Cerebellar nuclear complex (tissue), 1 donor: ENCODE results near the gene TFCP2.
"Not testable (repeated sequence)": the region's sequence is repeated elsewhere in the genome, so short reads cannot be mapped to it uniquely, and the experiment has no call there.

Source experiments
- DNase-seq, 2 experiments: peaks; one replicate each; lab custom pipeline; 2025; lab: John Stamatoyannopoulos, UW

TFCP2 gene

DNA sequence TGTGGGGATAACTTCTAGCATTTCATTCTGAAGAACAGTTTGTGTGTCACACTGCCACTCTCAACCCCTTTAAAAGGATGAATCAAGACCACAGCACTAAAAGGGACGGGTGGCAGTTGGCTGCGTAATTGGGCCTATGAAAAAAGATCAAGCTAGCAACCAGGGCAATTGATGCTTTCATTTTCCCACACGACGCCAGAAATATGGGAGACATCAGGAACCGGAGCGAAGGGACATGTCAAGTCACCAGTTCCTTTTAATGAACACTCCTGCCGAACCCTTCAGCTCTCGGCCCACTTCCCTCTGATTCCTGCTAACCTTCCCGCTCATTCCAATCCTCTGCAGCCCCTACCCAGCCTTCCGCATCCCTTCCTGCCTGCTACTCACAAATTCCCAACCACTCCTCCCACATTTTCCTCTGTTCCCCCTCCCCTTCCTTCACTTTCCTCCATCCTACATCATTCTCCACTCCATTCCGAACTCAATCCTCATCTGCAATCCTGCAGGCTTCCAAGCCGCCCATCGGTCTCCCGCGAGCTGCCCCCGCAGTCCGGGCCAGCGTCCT is 90.3 kb downstream of the TFCP2 start:
- DNase-seq: no peak

DNA sequence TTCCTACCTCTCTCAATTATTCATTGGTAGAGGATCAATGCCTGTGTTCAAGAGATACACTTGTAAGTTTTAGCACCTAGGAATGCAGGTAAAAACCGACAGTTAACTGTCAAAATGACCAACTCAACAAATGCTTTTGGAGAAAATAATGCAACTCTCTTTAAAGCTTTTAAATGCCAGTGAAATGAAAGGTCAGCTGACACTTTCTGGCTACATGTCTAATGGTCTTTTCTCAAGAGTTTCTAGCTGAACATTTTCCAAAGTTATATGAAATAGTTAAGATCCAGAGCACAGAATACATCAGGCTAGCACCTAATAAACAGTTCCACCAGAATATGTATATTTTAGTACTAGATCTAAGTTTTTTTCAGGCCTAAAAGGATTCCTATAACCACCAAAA is 91.5 kb downstream of the TFCP2 start:
- DNase-seq: no peak

DNA sequence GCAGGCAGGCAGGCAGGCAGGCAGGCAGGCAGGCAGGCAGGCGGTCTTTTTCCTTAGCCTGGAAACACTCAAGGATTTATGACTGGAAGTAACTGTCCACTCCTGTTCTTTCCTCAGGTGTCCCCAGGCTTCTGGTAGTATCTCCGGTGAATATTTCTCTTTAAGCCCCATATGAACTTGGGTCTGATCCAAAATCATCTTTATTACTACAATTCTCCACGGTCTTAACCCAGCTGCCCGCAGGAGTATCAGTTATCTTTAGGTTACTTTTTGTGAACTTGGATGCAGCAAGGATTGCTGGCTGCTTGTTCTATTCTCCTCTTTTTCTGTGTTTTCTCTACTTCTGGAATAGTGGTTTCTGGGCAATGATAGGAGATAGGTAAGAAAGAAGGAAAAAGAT is 92.8 kb downstream of the TFCP2 start:
- no peak for DNase-seq

DNA sequence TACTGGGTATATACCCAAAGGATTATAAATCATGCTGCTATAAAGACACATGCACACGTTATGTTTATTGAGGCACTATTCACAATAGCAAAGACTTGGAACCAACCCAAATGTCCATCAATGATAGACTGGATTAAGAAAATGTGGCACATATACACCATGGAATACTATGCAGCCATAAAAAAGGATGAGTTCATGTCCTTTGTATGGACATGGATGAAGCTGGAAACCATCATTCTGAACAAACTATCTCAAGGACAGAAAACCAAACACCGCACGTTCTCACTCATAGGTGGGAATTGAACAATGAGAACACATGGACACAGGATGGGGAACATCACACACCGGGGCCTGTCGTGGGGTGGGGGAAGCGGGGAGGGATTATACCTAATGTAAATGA is 94.1 kb downstream of the TFCP2 start:
- not testable (repeated sequence) for DNase-seq

DNA sequence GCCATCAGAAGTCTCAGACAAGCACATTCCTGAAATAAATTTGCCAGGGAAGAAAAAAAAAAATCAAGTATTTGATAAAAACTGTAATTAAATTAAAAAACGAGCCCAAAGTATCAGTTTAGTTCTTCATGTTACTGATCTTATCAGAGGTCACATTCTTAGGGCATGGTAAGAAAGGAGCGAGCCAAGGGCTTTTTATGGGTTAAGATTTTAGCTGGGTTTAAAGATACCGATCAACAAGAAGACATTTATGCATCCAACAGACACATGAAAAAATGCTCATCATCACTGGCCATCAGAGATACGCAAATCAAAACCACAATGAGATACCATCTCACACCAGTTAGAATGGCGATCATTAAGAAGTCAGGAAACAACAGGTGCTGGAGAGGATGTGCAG is 94.6 kb downstream of the TFCP2 start:
- DNase-seq: not testable (repeated sequence)

DNA sequence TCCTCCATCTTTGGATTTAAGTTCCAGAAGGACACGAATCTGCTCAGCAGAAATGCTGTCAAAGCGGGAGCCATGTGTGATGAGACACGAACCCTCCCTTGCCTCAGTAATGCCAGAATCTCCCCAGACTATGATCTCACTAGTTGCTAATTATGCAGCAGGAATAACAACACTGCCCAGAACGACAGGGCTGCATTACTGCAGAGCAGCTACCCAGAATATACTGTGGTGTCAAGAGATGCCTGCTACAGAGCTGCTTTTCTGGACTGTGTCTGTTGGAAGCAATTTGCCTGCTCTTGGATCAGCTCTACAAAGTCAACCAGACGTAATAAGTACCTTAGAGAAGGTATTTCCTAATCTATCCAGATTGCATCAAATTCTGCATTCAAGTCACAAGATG is 95.0 kb downstream of the TFCP2 start:
- DNase-seq: no peak

DNA sequence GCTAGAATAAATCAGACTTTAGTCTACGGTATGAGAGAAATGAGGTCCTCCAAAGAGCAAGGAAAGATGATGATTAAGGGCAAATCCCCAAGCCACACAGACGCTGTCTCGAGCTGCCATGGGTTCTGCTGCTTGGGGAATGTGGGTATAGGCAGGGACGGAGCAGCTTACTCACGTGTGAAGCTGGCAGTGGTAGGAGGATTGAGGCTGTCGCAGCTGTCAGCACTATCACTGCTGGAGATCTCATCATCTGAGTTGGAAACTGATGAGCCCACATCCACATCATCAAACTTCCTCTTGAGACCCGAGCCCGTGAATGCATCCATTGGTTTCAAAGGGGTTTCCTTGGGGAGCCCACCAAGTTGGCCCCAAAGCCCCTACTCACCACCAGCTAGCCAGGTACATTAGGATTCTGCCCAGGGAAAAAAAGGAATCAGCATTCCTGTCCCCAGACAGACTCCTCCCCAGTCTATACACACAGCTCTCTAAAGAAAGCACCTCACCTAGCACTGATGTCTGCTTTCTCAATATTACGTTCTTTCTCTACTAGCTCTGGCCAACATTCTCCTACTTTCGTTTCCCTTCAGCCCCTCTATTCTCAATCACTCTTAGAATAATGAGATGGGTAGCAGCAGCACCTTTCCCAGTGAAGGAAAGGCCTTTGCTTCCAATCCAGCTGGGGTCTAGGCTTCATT is 96.6 kb downstream of the TFCP2 start:
- DNase-seq: no peak

DNA sequence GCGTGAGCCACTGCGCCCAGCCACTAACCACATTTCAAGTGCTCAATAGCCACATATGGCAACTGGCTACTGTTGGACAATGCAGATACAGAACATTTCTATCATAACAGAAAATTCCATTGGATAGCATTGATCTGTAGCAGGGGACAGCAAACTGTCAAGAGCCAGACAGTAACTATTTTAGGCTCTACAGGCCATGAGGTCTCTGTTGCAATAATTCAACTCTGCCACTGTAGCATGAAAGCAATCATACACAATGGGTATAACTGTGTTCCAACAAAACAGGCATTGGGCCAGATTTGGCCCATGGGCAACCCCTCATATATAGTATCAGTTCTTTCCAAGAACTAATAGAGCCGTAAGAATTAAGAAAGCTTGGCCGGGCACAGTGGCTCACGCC is 97.5 kb downstream of the TFCP2 start:
- no peak for DNase-seq

DNA sequence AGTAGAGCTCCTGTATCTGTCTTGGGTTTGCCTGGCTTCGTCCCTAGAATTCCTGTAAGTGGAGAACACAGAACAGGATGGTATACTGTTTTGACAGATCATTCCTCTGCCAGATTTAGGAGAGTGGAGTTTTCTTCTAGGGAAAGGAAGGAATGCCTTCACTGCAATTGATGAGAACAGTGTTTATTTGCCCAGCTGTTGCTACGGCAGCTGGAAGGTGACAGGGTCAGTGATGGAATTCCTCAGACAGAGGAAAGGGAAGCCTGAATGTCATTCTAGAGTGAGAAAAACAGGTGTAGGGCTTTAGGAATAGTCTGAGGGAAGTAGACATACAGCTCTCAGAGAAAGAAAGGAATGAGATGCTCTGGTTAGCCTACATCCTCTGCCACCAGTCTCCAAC is 101.3 kb downstream of the TFCP2 start:
- DNase-seq: no peak

DNA sequence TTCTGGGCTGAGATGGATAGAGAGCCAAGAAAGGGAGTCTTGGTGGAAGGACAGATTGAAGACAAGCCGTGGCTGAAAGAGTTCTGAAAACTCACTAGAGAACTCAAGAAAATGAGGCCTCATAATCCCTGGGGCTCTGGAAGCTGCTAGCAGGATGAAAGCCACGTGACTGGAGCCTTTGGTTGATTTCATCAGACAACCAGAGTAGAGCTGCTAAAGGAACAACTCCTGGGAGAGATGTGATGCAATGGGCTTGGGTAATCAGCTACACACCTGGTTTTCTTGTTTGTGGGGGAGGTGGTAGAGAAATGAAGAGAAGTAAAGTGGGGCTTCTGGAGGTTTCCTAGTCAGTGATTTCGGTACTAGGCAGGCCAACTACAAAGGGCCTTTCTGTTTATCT is 102.9 kb downstream of the TFCP2 start:
- no peak for DNase-seq

DNA sequence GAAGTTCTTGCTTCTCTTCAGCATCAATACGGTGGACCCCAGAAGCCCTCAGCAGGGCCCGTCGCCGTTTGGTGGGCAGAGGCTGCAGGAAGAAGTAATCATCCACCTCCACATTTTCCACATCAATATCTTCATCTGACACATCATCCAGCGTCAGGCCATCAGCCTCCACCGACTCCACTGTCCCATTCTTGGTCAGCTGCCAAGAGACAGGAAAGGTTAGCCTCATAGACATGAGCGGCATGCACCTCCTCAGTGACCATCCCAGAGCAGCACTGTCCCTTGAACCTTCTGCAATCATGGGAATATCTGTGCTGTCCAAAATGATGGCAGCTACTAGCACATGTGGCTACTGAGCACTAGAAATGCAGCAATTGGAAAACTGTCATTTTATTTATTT is 105.2 kb downstream of the TFCP2 start:
- DNase-seq: no peak

DNA sequence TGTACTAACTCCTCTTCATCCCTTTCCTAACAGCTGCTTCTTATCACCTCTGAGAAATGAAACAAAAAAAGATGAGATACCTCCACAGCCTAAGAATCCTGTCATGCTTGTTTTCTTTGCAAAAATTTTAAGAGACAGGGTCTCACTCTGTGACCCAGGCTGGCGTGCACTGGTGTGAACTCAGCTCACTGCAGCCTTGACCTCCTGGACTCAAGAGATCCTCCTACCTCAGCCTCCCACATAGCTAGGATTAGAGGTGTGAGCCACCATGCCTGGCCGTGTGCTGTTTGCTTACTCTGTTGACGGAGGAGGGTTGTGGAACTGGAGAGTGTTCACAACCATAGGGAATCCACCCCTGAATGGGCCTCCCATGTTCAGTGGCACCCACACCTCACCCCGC is 105.7 kb downstream of the TFCP2 start:
- no peak for DNase-seq

DNA sequence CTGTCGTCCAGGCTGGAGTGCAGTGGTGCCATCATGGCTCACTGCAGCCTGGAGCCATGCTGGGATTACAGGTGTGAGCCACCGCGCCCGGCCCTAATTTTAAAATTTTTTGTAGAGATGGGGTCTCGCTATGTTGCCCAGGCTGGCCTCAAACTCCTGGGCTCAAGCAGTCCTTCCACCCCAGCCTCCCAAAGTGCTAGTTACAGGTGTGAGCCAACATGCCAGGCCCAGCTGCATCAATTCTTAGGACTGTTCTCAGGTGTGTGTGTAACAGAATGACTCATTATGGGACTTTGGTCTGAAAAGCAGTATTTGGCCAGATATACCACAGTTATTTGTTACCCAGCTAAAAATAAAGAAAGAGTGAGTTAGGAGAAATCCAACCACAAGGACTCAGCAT is 107.4 kb downstream of the TFCP2 start:
- DNase-seq: no peak

DNA sequence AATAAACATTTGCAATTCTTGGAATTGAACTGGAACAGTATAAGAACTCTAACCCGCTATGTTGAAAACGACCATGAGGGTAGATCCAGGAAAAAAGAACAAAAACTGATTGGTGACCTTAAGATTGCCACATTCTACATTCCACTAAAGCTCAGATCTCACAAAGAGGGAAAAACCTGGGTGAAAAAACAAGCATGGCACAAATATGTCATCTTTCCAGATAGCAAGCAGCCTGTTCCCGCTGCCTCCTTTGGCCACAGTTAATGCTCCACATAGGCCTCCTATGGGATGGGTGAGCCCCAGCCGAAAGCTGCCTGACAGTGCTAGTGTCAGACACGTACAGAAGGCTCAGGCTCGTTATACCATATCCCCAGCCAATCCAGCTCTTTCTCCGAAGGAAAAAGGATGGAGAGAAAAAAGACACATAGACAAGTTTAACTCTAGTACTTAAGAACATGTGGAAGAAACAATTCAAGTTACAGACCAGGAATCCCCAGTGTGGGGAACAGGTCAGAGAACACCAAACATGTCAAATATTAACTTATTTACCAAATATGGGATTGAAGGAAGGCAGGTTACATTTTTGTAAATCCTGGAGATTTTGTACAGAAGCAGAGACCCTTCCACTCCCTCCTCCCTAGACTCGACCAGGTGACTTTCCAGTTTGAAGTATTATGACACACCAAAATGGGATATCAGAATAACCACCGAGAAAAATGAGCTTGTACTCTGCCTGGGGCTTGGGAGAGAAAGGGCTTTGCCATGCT is 110.1 kb downstream of the TFCP2 start:
- DNase-seq: no peak

DNA sequence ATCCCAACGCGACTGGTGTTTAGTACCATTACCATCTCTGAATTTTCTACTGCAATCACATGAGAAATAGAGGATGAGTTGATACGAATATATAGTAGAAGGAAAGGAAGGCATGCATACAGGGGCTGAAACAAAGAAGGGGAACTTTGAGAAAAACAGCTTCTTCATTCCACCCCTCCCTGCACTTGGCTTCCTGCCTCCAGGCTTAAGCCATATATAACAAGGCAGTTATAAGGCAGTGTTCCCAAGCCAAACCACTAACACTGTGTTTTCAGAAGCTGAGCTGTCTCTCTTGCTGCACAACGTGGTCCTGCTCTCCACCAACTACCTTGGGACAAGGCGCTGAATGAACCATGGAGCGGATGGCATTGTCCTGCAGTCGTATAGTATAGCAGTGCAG is 113.8 kb downstream of the TFCP2 start:
- no peak for DNase-seq

DNA sequence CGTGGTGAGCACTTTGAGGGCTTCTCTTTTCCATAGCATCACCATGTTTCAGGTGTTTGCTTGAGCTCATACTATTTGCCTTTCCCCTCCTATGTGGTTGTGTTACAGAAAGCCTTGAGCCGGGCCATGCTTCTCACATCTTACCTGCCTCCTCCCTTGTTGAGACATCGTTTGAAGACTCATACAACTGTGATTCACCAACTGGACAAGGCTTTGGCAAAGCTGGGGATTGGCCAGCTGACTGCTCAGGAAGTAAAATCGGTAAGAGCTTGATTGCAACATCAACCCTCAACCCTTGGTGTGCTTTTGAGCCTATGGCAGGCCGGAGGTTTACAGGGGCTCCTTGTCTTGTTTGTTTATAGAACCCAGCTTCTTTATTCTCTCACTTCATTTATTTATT is 116.7 kb downstream of the TFCP2 start:
- DNase-seq: no peak

DNA sequence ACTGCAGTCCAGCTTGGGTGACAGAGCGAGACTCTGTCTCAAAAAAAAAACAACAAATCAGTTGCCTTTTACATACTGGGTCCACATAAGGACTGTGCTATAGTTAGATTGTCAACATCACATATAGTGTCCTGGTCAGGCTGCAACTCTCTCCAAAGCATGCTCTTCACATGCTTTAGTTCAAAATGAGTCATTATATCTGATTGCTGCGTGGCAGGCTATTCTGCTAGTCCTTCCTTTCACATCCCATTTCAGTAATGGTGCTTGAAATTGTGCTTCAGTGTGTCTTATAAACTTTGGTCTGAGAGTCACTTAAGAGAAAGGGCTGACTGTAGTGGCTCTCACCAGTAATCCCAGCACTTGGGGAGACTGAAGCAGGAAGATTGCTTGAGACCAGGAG is 117.9 kb downstream of the TFCP2 start:
- no peak for DNase-seq

DNA sequence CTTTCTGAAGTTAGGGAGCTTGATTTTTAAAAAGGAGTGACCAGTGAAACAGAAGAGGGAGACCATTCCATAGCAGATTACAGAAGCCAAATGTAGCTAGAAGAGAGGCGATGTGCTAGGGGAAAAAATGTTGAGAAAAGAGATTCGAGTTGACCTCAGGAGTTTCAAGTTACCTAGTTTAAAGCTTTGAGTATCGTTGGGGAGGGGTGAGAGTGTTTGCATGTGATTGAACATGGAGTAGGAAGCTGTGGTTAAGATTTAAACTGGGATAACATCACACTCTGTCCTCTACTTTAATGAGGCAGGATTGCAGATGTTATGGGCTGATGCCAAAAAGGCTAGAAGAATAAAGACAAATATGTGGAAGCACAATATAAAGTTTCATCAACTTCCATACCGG is 121.1 kb downstream of the TFCP2 start:
- DNase-seq: no peak

DNA sequence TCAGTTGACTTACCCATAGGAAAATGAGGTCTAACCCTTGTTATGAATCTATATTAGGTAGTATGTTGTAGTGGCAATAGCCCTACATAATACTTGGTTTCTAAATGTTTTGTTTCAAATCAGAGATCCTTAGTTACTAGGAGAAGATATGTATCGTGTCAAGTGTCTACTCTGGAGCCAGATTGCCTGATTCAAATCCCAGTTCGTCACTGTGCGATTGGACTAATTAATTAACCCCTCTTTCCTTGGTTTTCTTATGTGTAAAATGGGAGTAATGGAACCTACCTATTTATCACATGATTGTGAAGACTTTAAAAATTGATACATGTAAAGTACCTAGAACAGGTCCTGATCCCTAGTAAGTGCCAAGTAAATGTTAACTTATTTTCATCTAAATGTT is 123.4 kb downstream of the TFCP2 start:
- no peak for DNase-seq

DNA sequence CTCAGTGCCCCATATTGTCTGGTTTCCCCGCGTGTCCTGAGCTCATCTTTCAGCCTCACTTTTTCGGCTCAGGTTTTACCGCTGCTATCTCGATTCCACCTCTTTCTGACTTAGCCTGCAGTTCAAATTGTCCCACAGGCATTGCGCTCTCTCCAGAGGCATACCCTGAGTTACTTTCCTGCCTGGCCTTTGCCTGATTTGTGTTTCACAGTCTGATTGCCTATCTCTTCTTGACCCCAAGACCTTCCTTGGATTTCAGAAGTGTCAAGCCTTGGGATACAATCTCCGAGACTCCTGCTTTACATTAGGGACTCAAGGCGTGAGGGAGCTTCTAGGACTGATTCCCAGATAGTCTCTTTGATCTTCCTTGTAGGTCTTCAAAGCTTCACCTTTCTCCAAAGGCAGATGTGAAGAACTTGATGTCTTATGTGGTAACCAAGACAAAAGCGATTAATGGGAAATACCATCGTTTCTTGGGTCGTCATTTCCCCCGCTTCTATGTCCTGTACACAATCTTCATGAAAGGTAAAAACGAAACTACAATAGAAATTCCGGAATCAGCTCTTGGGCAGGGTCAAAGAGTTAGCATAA is 124.2 kb downstream of the TFCP2 start:
- DNase-seq: no peak

DNA sequence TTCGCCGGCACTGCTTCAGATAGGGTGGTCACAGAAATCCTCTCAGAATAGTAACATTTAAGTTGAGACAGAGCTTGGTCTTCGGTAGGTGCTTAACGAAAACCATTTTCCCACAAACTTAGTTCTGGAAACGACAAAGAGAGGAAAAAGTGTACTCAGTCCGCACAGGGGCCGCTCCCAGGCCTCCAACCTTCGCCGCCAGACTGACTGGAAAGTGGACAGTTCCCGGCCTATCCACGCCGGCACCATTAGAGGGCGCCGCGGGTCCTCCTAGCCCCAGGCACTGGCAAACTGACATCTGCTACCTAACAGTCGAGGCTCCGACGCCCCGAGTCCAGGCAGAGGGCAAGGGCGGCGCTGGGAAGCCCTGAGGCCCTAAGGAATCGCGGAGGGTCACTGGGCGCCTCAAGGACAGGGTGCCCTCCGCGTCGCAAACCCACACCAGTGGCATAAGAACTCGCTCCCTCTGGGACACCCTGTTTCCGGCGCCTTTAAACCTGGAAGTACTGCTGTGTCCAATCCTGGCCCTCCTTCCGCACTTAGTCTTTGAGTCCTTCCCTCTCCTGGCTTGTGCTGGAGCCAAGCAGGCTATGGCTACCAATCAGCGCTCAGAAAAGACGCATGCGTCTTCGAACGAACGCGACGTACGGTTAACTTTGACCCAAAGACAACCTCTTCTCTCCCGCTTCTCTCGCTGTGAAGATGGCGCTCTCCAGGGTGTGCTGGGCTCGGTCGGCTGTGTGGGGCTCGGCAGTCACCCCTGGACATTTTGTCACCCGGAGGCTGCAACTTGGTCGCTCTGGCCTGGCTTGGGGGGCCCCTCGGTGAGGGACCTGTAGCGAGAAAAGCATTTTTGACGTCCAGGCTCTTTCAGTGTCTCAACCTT is 125.0 kb downstream of the TFCP2 start, which contains the start of gene LETMD1:
Gene LETMD1, plus strand, starts transcription at position 673 of the 886 bp plus-strand sequence. Its CDS starts 30 bp downstream, at position 703.
- peak; percentile 87 to 95 for DNase-seq
